ENCODE measurements around the gene BSDC1.
A peak's percentile ranks its signal among the peaks of the same experiment; 100 is the strongest.
"Not testable (repeated sequence)": the region's sequence is repeated elsewhere in the genome, so short reads cannot be mapped to it uniquely, and the experiment has no call there.

Gene BSDC1

GRCh38 chr1:32355778-32356177 is 38.5 kb downstream of the BSDC1 start:
- not testable (repeated sequence) for DNase-seq

- DNase-seq = no peak
These were observed 40.2 kb downstream of the BSDC1 start for GRCh38 chr1:32353886-32354570.

GRCh38 chr1:32353431-32353830 is 40.8 kb downstream of the BSDC1 start:
- DNase-seq = no peak

GRCh38 chr1:32352831-32353383 is 41.3 kb downstream of the BSDC1 start:
- DNase-seq = no peak

- no peak for DNase-seq
These were observed 41.9 kb downstream of the BSDC1 start for GRCh38 chr1:32352239-32352745.

GRCh38 chr1:32351399-32352238 is 42.6 kb downstream of the BSDC1 start:
- peak; percentile 81 for DNase-seq

- DNase-seq = peak; percentile 63
These were observed 43.3 kb downstream of the BSDC1 start for GRCh38 chr1:32350785-32351398.

- DNase-seq = peak; percentile 65
These were observed 45.0 kb downstream of the BSDC1 start for GRCh38 chr1:32349211-32349708.

- DNase-seq = no peak
These were observed 47.6 kb downstream of the BSDC1 start for GRCh38 chr1:32346532-32347157.

- no peak for DNase-seq
These were observed 48.9 kb downstream of the BSDC1 start for GRCh38 chr1:32345289-32345827.

- no peak for DNase-seq
These were observed 51.5 kb downstream of the BSDC1 start for GRCh38 chr1:32342704-32343103.

GRCh38 chr1:32341971-32342370 is 52.3 kb downstream of the BSDC1 start:
- DNase-seq = peak; percentile 49

GRCh38 chr1:32341186-32341757 is 53.0 kb downstream of the BSDC1 start:
- no peak for DNase-seq

- DNase-seq = peak; percentile 96
These were observed 54.8 kb downstream of the BSDC1 start for GRCh38 chr1:32339363-32339978.

GRCh38 chr1:32338637-32339145 is 55.5 kb downstream of the BSDC1 start:
- DNase-seq = no peak

GRCh38 chr1:32337855-32338636 is 56.2 kb downstream of the BSDC1 start:
- peak; percentile 80 for DNase-seq

GRCh38 chr1:32336963-32337675 is 57.1 kb downstream of the BSDC1 start:
- peak; percentile 94 for DNase-seq

GRCh38 chr1:32336591-32336932 is 57.7 kb downstream of the BSDC1 start:
- DNase-seq = no peak

- peak; percentile 76 for DNase-seq
These were observed 58.3 kb downstream of the BSDC1 start, which contains the start of gene MARCKSL1 for GRCh38 chr1:32335790-32336590. Gene MARCKSL1, minus strand, starts transcription at chr1:32336233. Its CDS starts 200 bp downstream, at chr1:32336033.
